GM18508 (cell line): ENCODE data around the gene GALE.
"Not testable (repeated sequence)": the region's sequence is repeated elsewhere in the genome, so short reads cannot be mapped to it uniquely, and the experiment has no call there.

Experiments
- ATAC-seq: cut with Tn5 transposase; IDR thresholded peaks from one replicate; pipeline ENCODE4 v1.9.1; 2021; ENCODE audit warnings: moderate number of reproducible peaks; ENCODE audit not compliant: insufficient read depth, unreplicated experiment

GALE gene

GRCh38 chr1:23810818-23811540, 10.4 kb upstream of the GALE start:
- no peak for ATAC-seq

- ATAC-seq: no peak
These were observed 9.2 kb upstream of the GALE start for GRCh38 chr1:23809751-23810171.

GRCh38 chr1:23807453-23807852, 6.9 kb upstream of the GALE start:
- ATAC-seq: no peak

- ATAC-seq: no peak
These were observed 5.7 kb upstream of the GALE start for GRCh38 chr1:23806280-23806679.

GRCh38 chr1:23805025-23805424, 4.5 kb upstream of the GALE start:
- ATAC-seq: no peak

GRCh38 chr1:23804183-23804835, 3.8 kb upstream of the GALE start:
- no peak for ATAC-seq

- ATAC-seq: no peak
These were observed 3.1 kb upstream of the GALE start for GRCh38 chr1:23803674-23804073.

GRCh38 chr1:23802809-23803342, 2.3 kb upstream of the GALE start:
- not testable (repeated sequence) for ATAC-seq

GRCh38 chr1:23801876-23802275, 1.3 kb upstream of the GALE start:
- no peak for ATAC-seq

GRCh38 chr1:23801338-23801748, 789 bp upstream of the GALE start:
- ATAC-seq: no peak

- ATAC-seq: no peak
These were observed 769 bp downstream of the GALE start for GRCh38 chr1:23799570-23800399.

GRCh38 chr1:23799255-23799569, 1.3 kb downstream of the GALE start:
- no peak for ATAC-seq

- ATAC-seq: no peak
These were observed 1.9 kb downstream of the GALE start for GRCh38 chr1:23798662-23799142.

- ATAC-seq: no peak
These were observed 2.8 kb downstream of the GALE start for GRCh38 chr1:23797478-23798448.

GRCh38 chr1:23796466-23797271, 3.9 kb downstream of the GALE start:
- no peak for ATAC-seq

GRCh38 chr1:23795676-23796465, 4.7 kb downstream of the GALE start:
- no peak for ATAC-seq

GRCh38 chr1:23794732-23795182, 5.8 kb downstream of the GALE start:
- not testable (repeated sequence) for ATAC-seq
